ENCODE data around the gene CACNA2D1. TPM values are rescaled to one million over a fixed set of nuclear protein-coding genes. Genes with fewer than 3 reads are reported as not detected.

CACNA2D1 gene
- total RNA-seq, 1 experiment from 2014 or later: 36.2 TPM

DNA sequence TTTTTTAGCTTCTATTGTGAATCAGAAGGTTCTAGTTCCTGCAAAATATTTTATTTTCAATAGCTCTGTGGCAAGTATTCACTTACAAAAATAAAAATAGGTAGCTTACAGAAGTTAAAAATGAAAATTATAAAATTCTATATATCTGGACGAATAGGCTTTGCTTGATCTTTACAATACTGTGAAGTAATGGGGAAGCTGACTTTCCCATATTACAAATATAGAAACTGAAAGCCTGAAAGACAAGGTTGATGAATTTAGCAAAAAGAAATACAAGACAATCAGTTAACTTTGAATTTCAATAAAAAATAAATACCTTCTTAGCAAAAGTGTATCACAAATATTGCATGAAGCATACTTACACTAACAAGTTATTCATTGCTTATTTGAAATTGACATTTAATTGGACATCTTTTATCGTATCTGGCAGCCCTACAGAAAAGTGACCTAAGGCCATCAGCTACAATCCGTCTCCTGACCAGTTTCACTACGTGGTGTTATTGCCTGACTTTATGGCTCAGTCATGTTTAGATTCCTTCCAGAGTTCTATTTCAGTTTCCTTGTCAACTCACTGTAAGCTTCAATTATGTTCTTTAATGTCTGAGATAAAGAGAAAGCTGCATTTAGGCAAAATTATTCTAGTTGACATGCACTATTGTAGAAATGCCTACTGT is 363.2 kb downstream of the CACNA2D1 start:
- no peaks in the 10 kb centered on the region for H3K23me2 ChIP-seq (ENCODE audit: insufficient read length, low read depth, low read length, poor library complexity, severe bottlenecking)
- no peak overlapping the region for H3K4me2 ChIP-seq (ENCODE audit: insufficient read depth, insufficient read length, low read length)
- H3K14ac ChIP-seq (ENCODE audit: insufficient read depth, low read length): no peak overlapping the region
- Mint-ChIP-seq H3K4me3 (no peak overlapping the region), H3K36me3 (ENCODE audit: insufficient read depth in 1 of 3, low read depth in 3 of 3) (peaks cover 0 to 11% (median 9%) of the 10 kb centered on the region in 3 experiments; a peak in 4 of 7 replicates), H3K9me3 (no peaks in the 10 kb centered on the region; a peak in 1 of 5 replicates), H3K27me3 (ENCODE audit: low read depth) (no peaks in the 10 kb centered on the region), H3K27ac (no peak overlapping the region), H3K4me1 (0 out of 4 replicates have a peak, but pooled peaks cover 3 to 5% of the 10 kb centered on the region in 2 experiments)
- no peak overlapping the region for H4K8ac ChIP-seq (replicated peaks; ENCODE audit: insufficient read length, low read depth, low read length)
- H2BK20ac ChIP-seq (ENCODE audit: low read depth, low read length, poor library complexity, severe bottlenecking): no peak overlapping the region
- H2BK15ac ChIP-seq (ENCODE audit: low read depth, low read length): no peak overlapping the region
- no peaks in the 10 kb centered on the region for H3K79me1 ChIP-seq (ENCODE audit: insufficient read depth, low read depth, low read length, poor library complexity, severe bottlenecking)
- H3K56ac ChIP-seq (ENCODE audit: insufficient read length, low read depth, low read length): no peak overlapping the region
- H3K27ac ChIP-seq (ENCODE audit: insufficient read length, low read depth, low read length): no peak overlapping the region
- no peaks in the 10 kb centered on the region for H4K20me1 ChIP-seq (ENCODE audit: control insufficient read depth, insufficient read depth, insufficient read length)
- no peak overlapping the region for H2BK12ac ChIP-seq (ENCODE audit: insufficient read length, low read depth, low read length)
- no peak overlapping the region for H2AK5ac ChIP-seq (ENCODE audit: insufficient read length, low read length)
- H3K9ac ChIP-seq (ENCODE audit: extremely low read depth, insufficient read length, low read length): no peak overlapping the region
- H3T11ph ChIP-seq (ENCODE audit: low read length): no peak overlapping the region
- H3K4ac ChIP-seq (ENCODE audit: low read depth, low read length): no peak overlapping the region
- no peak overlapping the region for H3K23ac ChIP-seq (ENCODE audit: insufficient read length, low read depth, low read length)
- no peak overlapping the region for H3K18ac ChIP-seq (ENCODE audit: insufficient read length, low read depth, low read length)
- no peaks in the 10 kb centered on the region for H3K79me2 ChIP-seq (ENCODE audit: insufficient read depth, low read length)
- no CpG with 5 or more reads among the region's 4 CpGs for WGBS (ENCODE audit: extremely low coverage, insufficient read length, low lambda C conversion rate)
- TF ChIP-seq CTCF (conservative IDR thresholded peaks at IDR 0.05): no peak
- H4K91ac ChIP-seq (ENCODE audit: insufficient read length, low read depth, low read length): no peak overlapping the region
- no peaks in the 10 kb centered on the region for H3K27me3 ChIP-seq (ENCODE audit: insufficient read depth, low read length)
- H2BK5ac ChIP-seq (ENCODE audit: insufficient read length, low read length): no peak overlapping the region
- H3K4me1 ChIP-seq (ENCODE audit: insufficient read depth, low read length): no peaks in the 10 kb centered on the region
- DNase-seq: no peak
- no peak overlapping the region for H2BK120ac ChIP-seq (ENCODE audit: low read depth, low read length, poor library complexity, severe bottlenecking)
- no peaks in the 10 kb centered on the region for H3K9me3 ChIP-seq (ENCODE audit: control insufficient read depth, low read depth, low read length)
- no peak overlapping the region for H2AFZ ChIP-seq (ENCODE audit: low read length)
- no peak overlapping the region for H4K5ac ChIP-seq (ENCODE audit: insufficient read length, low read depth, low read length)
